Activated B cell treated with CpG ODN at 0.5 μM for 24 hours (primary cell): ENCODE measurements around the gene ADARB1. TPM values are rescaled to one million over a fixed set of nuclear protein-coding genes. Genes with fewer than 3 reads are reported as not detected.

Source experiments
- ATAC-seq: fragments of 200-7000 bp; cut with Tn5 transposase; one replicate; pipeline ENCODE4 v1.10.0; 2021; ENCODE audit warnings: low read depth, mild to moderate bottlenecking, moderate library complexity
- CTCF ChIA-PET: fragments of 350-600 bp; sonication (Branson Sonifier 250); formaldehyde crosslinking; loops from one replicate; lab custom pipeline; 2021; ENCODE audit warnings: antibody characterized with exemption; lab: Charles Lee
- POLR2A ChIA-PET: fragments of 350-600 bp; sonication (Branson Sonifier 250); formaldehyde crosslinking; loops from one replicate; lab custom pipeline; 2021; ENCODE audit warnings: antibody characterized with exemption; lab: Charles Lee
- DNase-seq: peaks from one replicate; pipeline ENCODE4 v3.0.0; 2022
- H3K27ac Mint-ChIP-seq: one replicate; pipeline ENCODE4 v1.8.0; 2020; ENCODE audit warnings: mixed read lengths
- H3K27me3 Mint-ChIP-seq: one replicate; pipeline ENCODE4 v1.8.0; 2021; ENCODE audit warnings: mixed read lengths
- H3K36me3 Mint-ChIP-seq: one replicate; pipeline ENCODE4 v1.8.0; 2021; ENCODE audit warnings: low read depth, mixed read lengths
- H3K4me1 Mint-ChIP-seq: one replicate; pipeline ENCODE4 v1.8.0; 2021; ENCODE audit warnings: mixed read lengths
- H3K4me3 Mint-ChIP-seq: one replicate; pipeline ENCODE4 v1.8.0; 2020; ENCODE audit warnings: mild to moderate bottlenecking, mixed read lengths
- H3K9me3 Mint-ChIP-seq: one replicate; pipeline ENCODE4 v1.8.0; 2020; ENCODE audit warnings: mixed read lengths
- intact Hi-C: fragments of 100-400 bp; cut with micrococcal nuclease; formaldehyde crosslinking; loops from one replicate; pipeline ENCODE4 v1.15.1; 2024
- total RNA-seq: library from RNA; stranded (reverse); gene quantifications from 2 replicates; pipeline ENCODE4 v1.2.3, GENCODE V29; 2022
- TF ChIP-seq, protein P1 (sequence below): fragments of 200-600 bp; IDR thresholded peaks from one replicate; pipeline ENCODE4 v1.8.0; 2022; ENCODE audit warnings: antibody characterized with exemption, mild to moderate bottlenecking

The ADARB1 gene
- total RNA-seq, 1 donor from 2014 or later: 22.6 TPM

DNA sequence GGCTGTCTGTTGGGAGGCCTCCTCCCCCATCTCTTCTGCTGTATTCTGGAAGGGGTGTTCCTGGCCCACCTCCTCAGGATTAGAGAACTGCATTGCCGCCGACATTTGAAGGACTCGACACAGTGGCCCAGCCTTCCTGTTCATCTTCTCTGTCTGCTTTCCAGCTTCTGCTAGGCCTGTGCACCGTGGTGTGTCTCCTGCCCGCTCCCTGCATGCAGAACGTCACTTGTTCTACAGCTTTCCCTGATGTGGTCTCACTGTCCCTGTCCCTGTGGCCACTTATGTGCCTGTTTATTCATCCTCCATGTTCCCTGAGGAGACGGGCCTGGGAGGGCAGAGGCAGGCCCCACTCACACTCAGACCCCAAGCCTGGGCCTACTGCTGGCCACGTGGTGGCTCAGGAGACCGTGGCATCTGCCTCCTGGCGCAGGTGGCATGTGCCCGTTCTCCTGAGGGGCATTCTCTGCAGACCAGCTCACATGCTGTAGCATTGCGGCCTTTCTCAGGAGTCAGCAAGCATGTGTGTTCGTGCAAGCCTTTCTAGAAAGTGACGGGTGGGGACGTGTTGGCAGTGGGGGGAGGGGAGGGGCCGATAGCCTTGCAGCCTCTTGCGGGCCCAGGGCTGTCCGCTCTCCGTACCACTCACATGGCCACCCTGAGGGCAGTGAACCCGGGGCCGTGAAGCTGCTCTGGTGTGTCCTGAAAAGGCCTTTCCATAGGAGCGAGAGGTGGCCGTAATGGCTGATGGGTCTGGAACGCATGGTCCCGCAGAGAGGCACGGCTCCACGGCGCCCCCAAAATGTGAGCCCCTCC lies 177.5 kb downstream of the ADARB1 start:
- no peaks in the 10 kb centered on the region for H3K9me3 Mint-ChIP-seq
- CTCF ChIA-PET: no interaction called here
- ATAC-seq (no peak), DNase-seq (no peak)
- H3K27ac Mint-ChIP-seq: no peak overlapping the region
- POLR2A ChIA-PET: no interaction called here
- H3K4me1 Mint-ChIP-seq: peaks cover 4% of the 10 kb centered on the region
- H3K4me3 Mint-ChIP-seq: no peak overlapping the region
- intact Hi-C loops: no loop called here
- H3K27me3 Mint-ChIP-seq: peaks cover 17% of the 10 kb centered on the region
- H3K36me3 Mint-ChIP-seq: no peaks in the 10 kb centered on the region
- TF ChIP-seq, protein P1, sequence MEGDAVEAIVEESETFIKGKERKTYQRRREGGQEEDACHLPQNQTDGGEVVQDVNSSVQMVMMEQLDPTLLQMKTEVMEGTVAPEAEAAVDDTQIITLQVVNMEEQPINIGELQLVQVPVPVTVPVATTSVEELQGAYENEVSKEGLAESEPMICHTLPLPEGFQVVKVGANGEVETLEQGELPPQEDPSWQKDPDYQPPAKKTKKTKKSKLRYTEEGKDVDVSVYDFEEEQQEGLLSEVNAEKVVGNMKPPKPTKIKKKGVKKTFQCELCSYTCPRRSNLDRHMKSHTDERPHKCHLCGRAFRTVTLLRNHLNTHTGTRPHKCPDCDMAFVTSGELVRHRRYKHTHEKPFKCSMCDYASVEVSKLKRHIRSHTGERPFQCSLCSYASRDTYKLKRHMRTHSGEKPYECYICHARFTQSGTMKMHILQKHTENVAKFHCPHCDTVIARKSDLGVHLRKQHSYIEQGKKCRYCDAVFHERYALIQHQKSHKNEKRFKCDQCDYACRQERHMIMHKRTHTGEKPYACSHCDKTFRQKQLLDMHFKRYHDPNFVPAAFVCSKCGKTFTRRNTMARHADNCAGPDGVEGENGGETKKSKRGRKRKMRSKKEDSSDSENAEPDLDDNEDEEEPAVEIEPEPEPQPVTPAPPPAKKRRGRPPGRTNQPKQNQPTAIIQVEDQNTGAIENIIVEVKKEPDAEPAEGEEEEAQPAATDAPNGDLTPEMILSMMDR: no peak

DNA sequence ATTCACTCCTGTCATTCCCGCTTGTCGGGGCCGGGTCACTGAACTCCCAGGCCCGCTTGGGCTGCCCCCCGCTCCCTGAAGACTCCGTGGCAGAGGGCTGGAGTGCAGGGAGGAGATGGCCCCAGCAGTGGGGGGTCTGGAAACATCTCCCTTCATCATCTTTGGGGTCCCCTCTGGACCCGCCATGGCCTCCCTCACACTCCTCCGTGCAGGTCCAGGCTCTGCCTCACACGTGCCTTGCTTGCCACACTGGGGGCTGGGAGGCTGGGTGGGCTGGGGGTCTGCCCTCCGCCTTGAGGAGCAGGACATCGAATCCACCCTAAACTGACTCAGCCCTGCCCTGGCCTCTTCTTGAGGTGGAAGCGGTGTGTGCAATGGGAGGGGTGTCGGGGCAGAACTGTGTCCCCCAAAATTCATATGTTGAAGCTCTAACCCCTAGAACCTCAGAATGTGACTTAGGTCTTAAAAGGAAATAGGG lies 178.1 kb downstream of the ADARB1 start:
- Mint-ChIP-seq H3K9me3 (no peaks in the 10 kb centered on the region), H3K4me3 (no peak overlapping the region), H3K27me3 (peaks cover 16% of the 10 kb centered on the region), H3K36me3 (no peaks in the 10 kb centered on the region), H3K4me1 (peaks cover 4% of the 10 kb centered on the region), H3K27ac (no peak overlapping the region)
- ATAC-seq (no peak), DNase-seq (no peak)
- TF ChIP-seq, protein P1: no peak
- ChIA-PET CTCF (no interaction called here), POLR2A (no interaction called here)
- intact Hi-C loops: no loop called here

DNA sequence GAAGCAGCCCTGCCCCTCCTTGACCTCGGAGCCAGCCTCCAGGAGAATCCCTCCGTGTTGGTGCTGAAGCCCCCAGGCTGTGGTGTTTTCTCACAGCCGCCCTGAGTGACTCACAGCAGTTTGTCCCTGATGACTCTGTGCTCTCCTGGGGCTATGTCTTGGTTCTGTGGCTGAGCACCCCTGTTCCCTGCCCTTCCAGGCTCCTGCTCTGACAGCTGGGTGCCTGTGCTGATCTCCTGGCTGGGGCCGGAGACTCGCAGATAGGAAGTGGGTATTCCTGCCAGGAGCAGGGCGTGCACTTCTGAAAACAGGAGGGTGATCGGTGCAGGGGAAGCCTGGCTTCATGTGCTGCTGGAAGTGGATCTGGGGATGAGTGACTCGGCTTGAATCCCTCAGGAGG lies 178.8 kb downstream of the ADARB1 start:
- ChIA-PET POLR2A (no interaction called here), CTCF (no interaction called here)
- intact Hi-C loops: no loop called here
- no peak overlapping the region for H3K4me3 Mint-ChIP-seq
- no peak overlapping the region for H3K27ac Mint-ChIP-seq
- H3K36me3 Mint-ChIP-seq: no peaks in the 10 kb centered on the region
- DNase-seq (no peak), ATAC-seq (no peak)
- H3K27me3 Mint-ChIP-seq: peaks cover 10% of the 10 kb centered on the region
- H3K4me1 Mint-ChIP-seq: peaks cover 4% of the 10 kb centered on the region
- TF ChIP-seq, protein P1: no peak
- no peaks in the 10 kb centered on the region for H3K9me3 Mint-ChIP-seq

DNA sequence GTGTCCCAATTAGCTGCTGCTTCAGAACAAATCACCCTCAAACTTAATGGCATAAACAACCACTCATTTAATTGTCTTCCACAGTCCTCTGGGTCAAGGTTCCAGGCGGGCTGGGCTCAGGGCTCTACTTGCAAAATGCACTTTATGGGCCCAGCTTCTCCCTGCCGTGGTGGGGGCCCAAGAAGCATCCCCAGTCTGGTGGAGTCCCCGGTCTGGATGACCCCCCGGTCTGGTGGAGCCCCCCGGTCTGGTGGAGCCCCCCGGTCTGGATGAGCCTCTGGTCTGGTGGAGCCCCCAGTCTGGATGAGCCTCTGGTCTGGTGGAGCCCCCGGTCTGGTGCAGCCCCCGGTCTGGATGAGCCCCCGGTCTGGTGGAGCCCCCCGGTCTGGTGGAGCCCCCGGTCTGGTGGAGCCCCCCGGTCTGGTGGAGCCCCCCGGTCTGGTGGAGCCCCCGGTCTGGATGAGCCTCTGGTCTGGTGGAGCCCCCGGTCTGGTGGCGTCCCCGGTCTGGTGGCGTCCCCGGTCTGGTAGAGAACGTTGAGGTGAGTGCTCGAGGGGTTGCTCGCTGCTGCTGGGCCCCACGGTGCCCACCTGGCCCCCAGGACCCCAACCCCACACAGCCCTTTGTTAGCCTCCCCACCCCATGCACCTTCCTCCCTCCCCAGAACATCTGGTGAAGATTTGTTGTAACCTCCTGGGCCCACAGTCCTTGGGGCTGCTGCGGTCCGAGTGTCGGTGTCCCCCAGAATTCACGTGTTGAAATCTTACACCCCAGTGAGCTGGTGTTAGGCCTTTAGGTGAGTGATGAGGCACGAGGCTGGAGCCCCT lies 179.5 kb downstream of the ADARB1 start:
- POLR2A ChIA-PET: no interaction called here
- Mint-ChIP-seq H3K27ac (no peak overlapping the region), H3K4me1 (peaks cover 4% of the 10 kb centered on the region), H3K36me3 (no peaks in the 10 kb centered on the region), H3K4me3 (no peak overlapping the region), H3K27me3 (peaks cover 8% of the 10 kb centered on the region), H3K9me3 (no peaks in the 10 kb centered on the region)
- ATAC-seq: no peak
- DNase-seq: no peak
- intact Hi-C loops: no loop called here
- CTCF ChIA-PET: no interaction called here
- TF ChIP-seq, protein P1: no peak

DNA sequence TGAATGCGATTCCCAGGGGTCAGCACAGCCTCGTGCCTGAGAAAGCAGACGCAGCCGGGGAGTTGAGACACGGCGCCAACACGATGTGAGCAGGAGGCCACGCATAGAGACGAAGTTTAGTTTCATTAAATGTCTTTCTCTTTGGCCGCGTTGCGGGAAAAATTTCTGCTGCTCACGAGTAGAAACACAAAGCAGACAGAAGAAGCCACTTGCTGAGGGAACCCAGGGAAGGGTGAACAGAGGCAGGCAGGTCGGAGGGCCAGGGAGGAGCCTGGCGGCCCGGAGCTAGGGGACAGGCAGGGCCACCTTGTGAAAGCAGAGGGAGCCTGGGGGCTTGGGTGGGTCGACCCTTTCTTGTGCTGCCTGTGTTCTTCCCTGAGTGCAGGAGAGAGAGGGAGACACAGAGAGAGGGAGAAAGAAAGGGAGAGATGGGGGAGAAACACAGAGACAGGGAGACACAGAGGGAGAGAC lies 180.1 kb downstream of the ADARB1 start:
- Mint-ChIP-seq H3K9me3 (no peaks in the 10 kb centered on the region), H3K4me3 (no peak overlapping the region), H3K27ac (no peak overlapping the region), H3K36me3 (no peaks in the 10 kb centered on the region), H3K4me1 (peaks cover 4% of the 10 kb centered on the region), H3K27me3 (peaks cover 8% of the 10 kb centered on the region)
- no peak for ATAC-seq
- intact Hi-C loops: no loop called here
- ChIA-PET CTCF (no interaction called here), POLR2A (no interaction called here)
- DNase-seq: no peak
- TF ChIP-seq, protein P1: no peak
